ENCODE results near the gene IL17RA.

DNA sequence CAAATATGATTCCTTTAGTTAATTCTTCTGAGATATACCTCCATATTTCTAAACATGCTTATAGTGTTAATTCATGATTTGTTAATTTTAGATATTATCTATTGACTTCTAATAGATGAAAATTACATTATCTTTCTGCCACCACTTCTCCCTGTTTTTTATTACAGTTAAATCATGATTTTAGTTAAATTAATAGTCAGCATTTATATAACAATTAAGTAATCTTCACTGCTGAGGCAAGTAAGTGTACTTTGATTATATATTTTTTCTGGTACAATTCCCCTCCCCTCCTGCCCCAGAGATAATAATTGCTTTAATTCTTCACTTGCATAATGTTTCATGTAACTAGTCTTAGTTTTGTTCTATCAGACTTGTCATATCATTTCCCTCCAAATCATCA is 5.8 kb downstream of the IL17RA start:
- TF ChIP-seq POLR2A (IDR thresholded peaks at IDR 0.05; ENCODE audit: low read depth, low read length) (no peak), POU2F2 (IDR thresholded peaks at IDR 0.05; ENCODE audit: low read depth, low read length) (no peak), PAX5 (IDR thresholded peaks at IDR 0.05; ENCODE audit: insufficient read depth, low read length, severe bottlenecking) (no peak), POLR2AphosphoS5 (IDR thresholded peaks at IDR 0.05; ENCODE audit: low read depth, low read length) (no peak), TAF1 (IDR thresholded peaks at IDR 0.05; ENCODE audit: low read depth, low read length) (no peak)

All from GM12891 (cell line).